Stimulated activated CD8-positive, alpha-beta memory T cell treated with anti-CD3 and anti-CD28 coated beads, Interleukin-2, amount 100 ng/mL, for 48 hours (primary cell): ENCODE measurements around the gene PPP1R3E.

Source experiments
- DNase-seq, 2 donors: peaks; one replicate each; pipeline ENCODE4 v3.0.0-alpha.2; 2020; ENCODE audit warnings: low read depth in 2 of 2

PPP1R3E gene

GRCh38 chr14:23322568-23323517 is 20.2 kb upstream of the PPP1R3E start:
- no peak for DNase-seq

- DNase-seq: peak in 1 of 2 donors; percentile 50
Measured at GRCh38 chr14:23321572-23322547, 19.2 kb upstream of the PPP1R3E start.

- peak; percentile 90 to 95 for DNase-seq
Measured at GRCh38 chr14:23320584-23321571, 18.2 kb upstream of the PPP1R3E start, which contains the start of gene PABPN1. Gene PABPN1 (plus strand): TSS chr14:23321457. CDS start chr14:23321470, 13 bp downstream.

GRCh38 chr14:23319746-23320583 is 17.3 kb upstream of the PPP1R3E start:
- DNase-seq: no peak

GRCh38 chr14:23316300-23316699 is 13.6 kb upstream of the PPP1R3E start:
- no peak for DNase-seq

- DNase-seq: no peak
Measured at GRCh38 chr14:23310546-23310945, 7.9 kb upstream of the PPP1R3E start.

- no peak for DNase-seq
Measured at GRCh38 chr14:23308721-23309445, 6.2 kb upstream of the PPP1R3E start.

- DNase-seq: no peak
Measured at GRCh38 chr14:23307687-23308644, 5.3 kb upstream of the PPP1R3E start.

GRCh38 chr14:23307146-23307530 is 4.5 kb upstream of the PPP1R3E start:
- DNase-seq: no peak

GRCh38 chr14:23306412-23307145 is 3.9 kb upstream of the PPP1R3E start, which contains the start of gene BCL2L2:
Gene BCL2L2 (plus strand): TSS chr14:23306833. CDS start chr14:23307768, 935 bp downstream.
- DNase-seq: no peak

- no peak for DNase-seq
Measured at GRCh38 chr14:23301969-23302289, 730 bp downstream of the PPP1R3E start.

GRCh38 chr14:23301288-23301968 is 1.2 kb downstream of the PPP1R3E start:
- peak; percentile 95 for DNase-seq

GRCh38 chr14:23300687-23301223 is 1.9 kb downstream of the PPP1R3E start:
- no peak for DNase-seq

GRCh38 chr14:23299986-23300686 is 2.5 kb downstream of the PPP1R3E start:
- no peak for DNase-seq

GRCh38 chr14:23299211-23299957 is 3.3 kb downstream of the PPP1R3E start:
- DNase-seq: no peak
